Upper lobe of left lung (tissue), 4 donors: ENCODE data around the gene MAP3K6.

Experiments
- CTCF ChIP-seq, 6 experiments: fragments of 450-650 bp in 4 of 6; fragments of 200-600 bp in 2 of 6; sonication (generic) in 2 of 6; IDR thresholded peaks; one replicate each; pipeline ENCODE4 v1.5.1; 2016 to 2019; ENCODE audit warnings: antibody characterized with exemption in 6 of 6
- EP300 ChIP-seq, 4 donors: sonication (generic); formaldehyde crosslinking; IDR thresholded peaks; one replicate each; pipeline ENCODE4 v1.5.1; 2017; ENCODE audit warnings: antibody characterized with exemption in 4 of 4, control low read depth in 2 of 4
- POLR2AphosphoS5 ChIP-seq, 2 donors: sonication (generic); formaldehyde crosslinking; IDR thresholded peaks; one replicate each; pipeline ENCODE4 v1.5.1; 2017; ENCODE audit warnings: antibody characterized with exemption in 2 of 2

GRCh38 chr1:27380224-27380623, 13.5 kb upstream of the MAP3K6 start:
- TF ChIP-seq CTCF (IDR thresholded peaks at IDR 0.05) (no peak), POLR2AphosphoS5 (IDR thresholded peaks at IDR 0.05) (no peak), EP300 (IDR thresholded peaks at IDR 0.05) (no peak)
